HG03342 (cell line): ENCODE measurements around the gene PLCZ1.
"Not testable (repeated sequence)": the region's sequence is repeated elsewhere in the genome, so short reads cannot be mapped to it uniquely, and the experiment has no call there.

Experiments used
- ATAC-seq: cut with Tn5 transposase; IDR thresholded peaks from one replicate; pipeline ENCODE4 v1.9.1; 2021; ENCODE audit warnings: mild to moderate bottlenecking, moderate library complexity; ENCODE audit not compliant: unreplicated experiment

PLCZ1 gene

GRCh38 chr12:18703321-18703720 lies 34.5 kb downstream of the PLCZ1 start:
- no peak for ATAC-seq

- no peak for ATAC-seq
Measured at GRCh38 chr12:18700271-18700670, 37.5 kb downstream of the PLCZ1 start.

- no peak for ATAC-seq
Measured at GRCh38 chr12:18696971-18697602, 40.7 kb downstream of the PLCZ1 start.

DNA sequence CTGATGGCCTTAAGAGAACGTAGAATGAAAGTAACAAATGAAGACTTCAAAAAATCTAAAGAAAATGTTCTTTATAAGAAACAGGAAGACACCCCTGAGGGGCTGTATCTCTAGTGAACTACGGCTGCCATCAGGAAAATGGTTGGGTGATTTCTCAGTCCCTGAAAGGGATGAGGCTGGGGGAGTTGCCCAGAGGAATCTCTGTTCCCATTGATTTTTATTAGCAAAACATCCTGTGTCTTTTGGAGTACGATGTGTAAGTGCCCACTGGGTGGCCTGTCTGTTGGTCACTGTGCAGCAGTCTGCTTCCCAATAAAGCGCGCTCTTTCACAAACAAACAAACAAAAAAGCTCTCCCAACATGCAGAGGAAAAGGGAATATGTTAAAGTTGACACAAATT lies 43.8 kb downstream of the PLCZ1 start:
- ATAC-seq, result not testable (repeated sequence)

- no peak for ATAC-seq
Measured at GRCh38 chr12:18690653-18691052, 47.2 kb downstream of the PLCZ1 start.

GRCh38 chr12:18689771-18690170 lies 48.0 kb downstream of the PLCZ1 start:
- ATAC-seq, result no peak

GRCh38 chr12:18684430-18684829 lies 53.4 kb downstream of the PLCZ1 start:
- no peak for ATAC-seq

GRCh38 chr12:18683327-18684013 lies 54.3 kb downstream of the PLCZ1 start:
- no peak for ATAC-seq

GRCh38 chr12:18681818-18682217 lies 56.0 kb downstream of the PLCZ1 start:
- no peak for ATAC-seq

GRCh38 chr12:18676996-18677588 lies 60.7 kb downstream of the PLCZ1 start:
- no peak for ATAC-seq

DNA sequence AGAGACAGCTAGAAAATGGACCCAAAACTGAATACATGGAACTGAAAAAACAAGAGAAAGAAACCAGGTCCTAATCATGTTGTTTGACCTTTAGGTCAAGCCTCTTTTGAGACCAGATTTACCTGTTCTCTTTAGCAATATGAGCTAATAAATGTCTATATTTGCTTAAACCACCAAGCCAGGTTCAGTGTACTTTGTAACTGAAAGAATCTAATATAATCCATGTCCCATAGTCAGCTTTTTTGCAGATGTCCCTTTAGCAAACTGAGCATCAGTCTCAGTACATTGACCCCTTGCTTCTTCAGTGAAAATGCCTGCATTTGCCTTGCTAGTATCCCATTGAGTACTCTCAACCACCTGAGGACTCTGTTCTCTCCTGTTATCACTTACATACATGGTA lies 61.7 kb downstream of the PLCZ1 start:
- ATAC-seq, result no peak

DNA sequence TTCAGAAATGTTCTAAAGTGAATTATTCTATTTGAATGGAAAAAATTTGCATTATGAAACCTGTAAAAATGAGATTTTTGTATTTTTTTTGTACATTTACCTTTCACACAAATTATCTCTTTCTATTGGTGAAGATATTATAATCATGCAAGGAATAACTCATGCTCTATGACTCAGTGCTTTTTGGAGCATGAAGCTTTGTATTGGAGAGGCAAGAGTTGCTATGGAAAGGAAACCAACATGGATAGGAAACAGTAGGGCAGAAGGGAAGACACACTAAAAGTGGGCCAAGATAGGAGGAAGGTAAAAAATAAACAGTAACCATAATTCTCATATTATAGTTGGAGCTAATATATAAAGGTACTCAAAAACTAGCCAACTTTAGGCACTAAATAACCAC lies 79.0 kb downstream of the PLCZ1 start:
- no peak for ATAC-seq

GRCh38 chr12:18658179-18658578 lies 79.6 kb downstream of the PLCZ1 start:
- no peak for ATAC-seq

GRCh38 chr12:18655351-18655750 lies 82.5 kb downstream of the PLCZ1 start:
- ATAC-seq, result no peak

GRCh38 chr12:18653465-18653864 lies 84.3 kb downstream of the PLCZ1 start:
- ATAC-seq, result no peak

- no peak for ATAC-seq
Measured at GRCh38 chr12:18652596-18652995, 85.2 kb downstream of the PLCZ1 start.

DNA sequence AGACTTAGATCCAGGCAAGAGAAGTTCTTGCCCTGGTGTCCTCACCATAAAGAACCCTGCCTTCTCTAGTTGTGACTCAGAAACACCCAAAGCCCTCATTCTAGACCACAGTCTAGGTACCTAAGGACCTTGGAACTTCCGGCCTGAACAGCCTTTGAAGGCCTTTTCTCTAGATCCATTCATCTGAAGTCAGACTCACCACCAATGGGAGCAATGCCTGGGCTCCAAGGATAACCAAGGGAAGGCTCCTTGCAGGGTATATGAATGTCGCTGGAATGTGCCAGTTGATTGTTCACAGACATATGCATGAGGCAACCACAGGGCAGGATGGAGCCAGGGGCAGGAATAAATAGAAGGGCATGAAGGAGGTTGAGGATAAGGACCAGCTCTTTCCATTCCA lies 86.3 kb downstream of the PLCZ1 start:
- no peak for ATAC-seq

DNA sequence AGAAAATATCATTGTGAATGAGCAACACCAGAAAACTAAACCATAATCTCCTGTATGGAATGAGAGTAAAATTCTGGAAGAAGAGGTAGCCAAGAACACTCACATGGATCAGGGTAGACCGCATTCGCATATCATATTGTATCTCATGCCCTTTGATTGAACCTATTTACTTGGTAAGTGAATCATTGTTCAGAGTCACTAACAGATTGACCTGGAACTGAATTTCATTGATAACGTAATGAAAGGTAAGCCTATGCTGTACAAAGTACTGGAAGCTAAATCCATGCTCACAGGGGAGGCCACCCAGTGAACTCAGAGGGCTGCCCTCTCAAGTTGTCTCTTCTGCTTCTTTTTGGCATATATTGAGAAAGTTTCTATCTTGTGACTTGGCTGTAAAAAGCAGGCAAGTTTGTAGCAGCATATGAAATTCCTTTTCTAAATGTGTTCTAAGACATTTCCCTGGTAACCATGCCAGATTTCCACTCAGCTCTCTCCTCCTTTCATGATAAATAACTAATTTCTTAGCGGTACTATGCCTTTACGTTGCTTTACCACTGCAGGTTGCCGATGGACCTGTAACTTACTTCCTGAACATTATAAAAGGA lies 91.4 kb downstream of the PLCZ1 start:
- no peak for ATAC-seq

DNA sequence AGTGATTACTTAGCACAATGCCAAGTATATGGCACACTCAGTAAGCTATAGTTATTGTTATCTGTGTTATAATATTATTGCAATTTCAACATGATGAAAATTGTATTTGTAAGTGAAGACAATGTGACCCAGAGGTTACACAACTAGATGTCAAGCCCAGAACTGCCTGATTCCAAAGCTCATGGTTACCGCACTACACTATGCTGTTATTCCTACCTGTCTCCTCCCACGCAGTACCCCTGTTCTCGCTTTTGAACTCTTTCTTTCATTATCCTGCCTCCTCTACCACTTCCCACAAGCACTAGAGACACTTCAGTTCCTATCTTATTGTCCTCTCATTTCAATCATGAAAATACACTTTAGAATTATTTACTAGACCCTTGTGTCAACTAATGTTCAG lies 93.2 kb downstream of the PLCZ1 start:
- ATAC-seq, result no peak

GRCh38 chr12:18643681-18644080 lies 94.1 kb downstream of the PLCZ1 start:
- no peak for ATAC-seq

DNA sequence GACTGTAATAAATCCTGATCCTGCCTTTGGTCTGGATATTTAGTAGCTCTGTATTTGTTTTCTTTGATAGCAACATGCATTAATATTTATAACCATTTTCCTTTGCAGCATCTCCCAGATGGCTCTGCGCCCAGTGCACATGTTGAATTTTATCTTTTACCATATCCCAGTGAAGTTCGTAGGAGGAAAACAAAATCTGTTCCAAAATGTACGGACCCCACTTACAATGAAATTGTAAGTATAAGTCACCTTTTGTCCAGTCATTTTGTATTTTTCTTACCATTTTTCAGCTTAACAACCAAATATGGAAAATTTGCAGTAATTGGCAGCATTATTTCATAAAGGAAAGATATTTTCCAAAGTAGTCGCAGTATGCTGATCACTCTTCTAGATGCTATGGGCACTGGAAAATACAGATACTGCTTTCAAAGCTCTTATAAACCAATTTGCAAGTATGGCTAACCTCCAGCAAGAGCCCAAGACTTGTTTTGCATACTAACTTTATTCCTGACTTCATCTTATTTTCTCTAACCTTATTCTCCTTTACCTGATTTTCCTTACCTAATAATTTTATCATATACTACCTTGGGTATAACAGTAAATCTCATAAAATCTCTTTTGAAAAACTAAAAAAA lies 97.4 kb downstream of the PLCZ1 start:
- no peak for ATAC-seq

- no peak for ATAC-seq
Measured at GRCh38 chr12:18634382-18634781, 103.4 kb downstream of the PLCZ1 start.
